GM21529 (cell line): ENCODE measurements around the gene LYRM7.
"Not testable (repeated sequence)": the region's sequence is repeated elsewhere in the genome, so short reads cannot be mapped to it uniquely, and the experiment has no call there.

ENCODE experiments used
- ATAC-seq: cut with Tn5 transposase; IDR thresholded peaks from one replicate; pipeline ENCODE4 v1.9.1; 2021; ENCODE audit not compliant: unreplicated experiment

Gene LYRM7

DNA sequence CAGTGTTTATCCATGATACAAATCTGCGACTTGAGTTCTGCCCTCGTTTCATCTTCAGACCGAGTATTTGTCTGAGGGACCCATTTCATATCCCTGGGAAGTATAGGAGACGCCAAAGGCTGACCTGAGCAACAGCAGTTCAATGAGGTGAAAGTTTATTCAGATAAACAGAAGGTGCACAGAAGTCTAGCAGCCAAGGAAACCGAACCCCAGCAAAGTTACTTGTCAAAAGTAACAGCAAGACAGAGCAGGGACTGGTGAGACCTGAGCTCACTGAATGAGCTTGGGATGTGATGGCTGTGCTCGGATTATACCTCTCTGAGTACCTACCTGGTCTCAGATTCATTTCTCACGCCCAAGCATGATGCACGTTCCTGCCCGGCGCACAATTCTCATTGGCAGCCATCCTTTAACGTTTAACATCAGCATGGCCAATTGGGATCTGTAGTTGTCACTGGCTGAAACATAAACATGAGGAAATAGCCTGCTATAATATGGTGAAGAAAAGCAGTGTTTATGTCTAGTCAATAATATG is 599 bp downstream of the LYRM7 start:
- peak; percentile 1 for ATAC-seq

- ATAC-seq, result no peak
These were observed 9.7 kb downstream of the LYRM7 start for GRCh38 chr5:131180407-131180806.

DNA sequence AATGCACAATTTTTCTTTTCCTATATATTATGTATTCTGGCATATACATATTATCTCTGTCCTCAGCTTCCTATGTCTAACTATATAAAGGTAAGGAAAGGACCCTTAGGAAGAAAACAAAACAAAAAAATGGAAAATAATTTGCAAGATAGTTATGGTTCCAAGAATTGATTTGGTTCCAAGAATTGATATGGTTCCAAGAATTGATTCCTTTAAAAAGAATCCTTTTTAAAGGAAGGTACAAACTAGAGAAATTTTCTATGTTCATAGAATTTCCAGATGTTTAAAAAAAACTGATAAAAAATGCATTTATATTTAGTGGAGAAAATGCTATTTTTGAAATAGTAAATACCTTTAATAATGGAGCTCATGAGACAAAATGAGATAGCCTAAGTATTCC is 12.1 kb downstream of the LYRM7 start:
- ATAC-seq, result no peak

GRCh38 chr5:131185523-131186104 is 14.9 kb downstream of the LYRM7 start:
- no peak for ATAC-seq

DNA sequence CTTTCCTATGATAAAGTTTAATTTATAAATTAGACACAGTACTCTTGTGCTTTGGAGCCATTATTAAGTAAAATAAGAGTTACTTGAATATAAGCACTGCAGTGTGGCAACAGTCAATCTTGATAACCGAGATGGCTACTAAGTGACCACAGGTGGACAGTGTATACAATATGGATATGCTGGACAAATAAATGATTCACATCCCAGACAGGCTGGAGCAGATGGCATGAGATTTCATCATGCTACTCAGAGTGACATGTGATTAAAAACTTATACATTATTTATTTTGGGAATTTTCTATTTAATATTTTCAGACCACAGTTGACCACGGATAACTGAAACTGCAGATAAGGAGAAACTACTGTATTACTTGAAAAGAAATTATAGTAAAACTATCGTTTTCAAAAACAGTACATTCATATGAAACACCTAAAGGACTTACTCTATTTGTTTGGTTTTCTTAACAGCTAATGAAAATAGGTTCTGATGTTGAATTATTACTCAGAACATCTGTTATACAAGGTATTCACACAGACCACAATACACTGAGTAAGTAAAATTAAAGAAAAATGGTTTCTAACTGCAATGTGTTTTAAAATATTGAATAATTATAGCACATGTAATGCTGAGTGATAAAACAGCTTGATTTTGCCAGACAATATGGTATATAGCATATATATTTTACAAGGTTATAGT is 16.0 kb downstream of the LYRM7 start:
- ATAC-seq, result no peak

- ATAC-seq, result no peak
These were observed 22.4 kb downstream of the LYRM7 start for GRCh38 chr5:131193106-131193505.

DNA sequence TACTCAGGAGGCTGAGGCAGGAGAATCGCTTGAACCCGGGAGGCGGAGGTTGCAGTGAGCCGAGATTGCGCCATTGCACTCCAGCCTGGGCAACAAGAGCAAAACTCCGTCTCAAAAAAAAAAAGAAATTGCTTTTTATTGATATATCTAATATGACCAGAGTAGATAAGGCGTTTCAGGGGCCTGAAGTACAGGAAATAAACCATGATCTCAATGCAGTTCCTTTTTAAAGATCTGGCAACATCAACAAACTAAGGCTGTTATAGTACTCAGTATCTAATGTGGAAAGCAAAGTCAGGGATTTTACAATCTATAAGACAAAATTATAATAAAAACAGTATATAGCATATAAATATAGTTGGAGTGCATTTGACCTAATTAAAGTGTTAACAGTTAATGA is 23.2 kb downstream of the LYRM7 start:
- ATAC-seq, result not testable (repeated sequence)

GRCh38 chr5:131194725-131195124 is 24.0 kb downstream of the LYRM7 start:
- no peak for ATAC-seq

GRCh38 chr5:131195696-131196095 is 25.0 kb downstream of the LYRM7 start:
- no peak for ATAC-seq

GRCh38 chr5:131196331-131196730 is 25.6 kb downstream of the LYRM7 start:
- ATAC-seq, result no peak

GRCh38 chr5:131198625-131199024 is 27.9 kb downstream of the LYRM7 start:
- no peak for ATAC-seq

- no peak for ATAC-seq
These were observed 29.8 kb downstream of the LYRM7 start for GRCh38 chr5:131200560-131200959.

- no peak for ATAC-seq
These were observed 34.2 kb downstream of the LYRM7 start for GRCh38 chr5:131204964-131205363.

GRCh38 chr5:131206061-131206460 is 35.3 kb downstream of the LYRM7 start:
- no peak for ATAC-seq

GRCh38 chr5:131206772-131207171 is 36.0 kb downstream of the LYRM7 start:
- no peak for ATAC-seq

GRCh38 chr5:131209175-131209505 is 38.4 kb downstream of the LYRM7 start:
- no peak for ATAC-seq

DNA sequence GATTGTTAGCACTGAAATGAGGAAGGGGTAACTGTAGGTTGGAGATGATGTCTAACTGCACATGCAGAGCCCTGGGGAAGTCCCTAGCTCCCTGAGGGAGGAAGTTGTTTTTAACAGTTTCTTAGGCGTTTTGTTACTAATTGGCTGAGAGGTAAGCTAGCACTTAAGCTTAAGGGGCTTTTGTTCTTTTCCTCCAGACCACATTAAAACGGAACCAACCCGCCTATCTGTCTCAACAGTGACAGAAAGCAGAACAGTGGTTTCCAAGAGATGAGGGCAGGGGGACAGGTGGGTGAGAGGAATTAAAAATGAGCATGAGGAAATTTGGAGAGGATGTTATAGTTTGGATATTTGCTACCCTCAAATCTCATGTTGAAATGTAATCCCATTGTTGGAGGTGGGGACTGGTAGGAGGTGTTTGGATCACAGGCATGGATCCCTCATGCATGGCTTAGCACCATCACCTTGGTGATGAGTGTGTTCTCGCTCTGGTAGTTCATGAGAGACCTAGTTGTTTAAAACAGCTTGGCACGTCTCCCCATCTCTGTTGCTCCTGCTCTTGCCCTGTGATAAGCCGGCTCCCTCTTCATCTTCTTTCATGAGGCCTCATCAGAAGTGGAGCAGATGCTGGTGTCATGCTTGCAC is 38.9 kb downstream of the LYRM7 start:
- peak; percentile 85 for ATAC-seq

- ATAC-seq, result no peak
These were observed 39.4 kb downstream of the LYRM7 start for GRCh38 chr5:131210151-131210510.

DNA sequence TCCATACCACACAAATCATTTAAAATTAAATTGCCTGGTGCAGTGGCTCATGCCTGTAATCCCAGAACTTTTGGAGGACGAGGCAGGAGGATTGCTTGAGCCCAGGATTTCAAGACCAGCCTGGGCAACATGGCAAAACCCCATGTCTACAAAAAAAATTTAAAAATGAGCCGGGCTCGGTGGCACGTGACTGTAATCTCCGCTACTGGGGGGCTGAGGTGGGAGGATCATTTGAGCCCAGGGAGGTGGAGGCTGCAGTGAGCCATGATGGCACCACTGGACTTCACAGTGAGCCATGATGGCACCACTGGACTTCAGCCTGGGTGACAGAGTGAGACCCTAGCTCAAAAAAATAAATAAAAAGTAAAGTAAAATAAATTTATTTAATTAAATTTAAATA is 40.9 kb downstream of the LYRM7 start:
- ATAC-seq, result no peak

GRCh38 chr5:131212471-131213021 is 41.8 kb downstream of the LYRM7 start:
- ATAC-seq, result peak; percentile 39

DNA sequence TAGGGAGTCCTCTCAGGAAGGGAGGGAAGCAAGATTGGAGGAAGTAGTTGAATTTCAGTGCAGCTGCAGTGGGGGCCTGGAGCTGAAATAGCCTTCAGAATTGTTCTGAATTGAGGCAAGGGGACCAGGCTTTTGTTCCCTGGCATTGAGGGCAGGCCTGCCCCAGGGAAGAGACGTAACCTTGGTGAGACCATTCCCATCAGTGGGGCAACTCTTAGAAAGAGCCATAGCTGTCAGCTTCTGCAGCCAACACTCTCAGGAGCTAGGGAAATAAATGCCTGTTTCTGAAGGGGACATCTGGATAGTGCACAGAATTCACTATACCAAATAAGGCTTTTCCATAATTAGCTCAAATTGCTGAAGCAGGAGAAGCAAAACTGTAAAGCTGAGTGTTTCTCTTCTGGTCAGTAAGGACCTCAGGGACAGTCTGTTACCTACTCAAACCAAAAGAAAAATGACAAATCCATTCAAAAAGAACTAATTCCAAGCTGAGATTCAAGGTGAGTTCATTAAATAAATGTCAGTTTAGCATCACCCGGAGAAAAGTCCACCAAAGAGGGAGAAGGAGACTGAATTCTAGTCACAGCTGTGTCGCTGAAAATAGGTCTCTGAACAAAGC is 44.0 kb downstream of the LYRM7 start:
- no peak for ATAC-seq

DNA sequence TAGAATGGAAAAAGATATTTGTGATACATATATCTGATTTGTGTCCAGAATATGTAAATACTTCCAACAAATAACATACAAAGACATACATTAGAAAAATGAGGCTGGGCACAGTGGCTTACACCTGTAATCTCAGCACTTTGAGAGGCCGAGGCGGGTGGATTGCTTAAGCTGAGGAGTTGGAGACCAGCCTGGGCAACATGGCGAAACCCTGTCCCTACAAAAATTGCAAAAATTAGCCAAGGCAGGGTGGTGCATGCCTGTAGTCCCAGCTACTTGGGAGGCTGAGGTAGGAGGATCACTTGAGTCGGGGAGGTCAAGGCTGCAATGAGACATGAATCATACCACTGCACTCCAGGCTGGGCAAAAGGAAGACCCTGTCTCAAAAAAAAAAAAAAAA is 47.0 kb downstream of the LYRM7 start:
- ATAC-seq, result no peak
